Ureter (tissue), 1 donor: ENCODE data around the gene UBASH3A. TPM values are rescaled to one million over a fixed set of nuclear protein-coding genes. Genes with fewer than 3 reads are reported as not detected.

Experiments
- DNase-seq: peaks from one replicate; pipeline ENCODE4 v3.0.0-alpha.2; 2020; ENCODE audit warnings: low spot score
- total RNA-seq: library from RNA; stranded (reverse); gene quantifications from one replicate; pipeline ENCODE4 v1.2.4, GENCODE V29; 2023
- donor health status: DM: yes; HTN: yes; CAD: no.

Gene UBASH3A
- total RNA-seq, 1 donor from 2014 or later: 1.4 TPM

GRCh38 chr21:42490720-42491119, 87.0 kb downstream of the UBASH3A start:
- DNase-seq: no peak

DNA sequence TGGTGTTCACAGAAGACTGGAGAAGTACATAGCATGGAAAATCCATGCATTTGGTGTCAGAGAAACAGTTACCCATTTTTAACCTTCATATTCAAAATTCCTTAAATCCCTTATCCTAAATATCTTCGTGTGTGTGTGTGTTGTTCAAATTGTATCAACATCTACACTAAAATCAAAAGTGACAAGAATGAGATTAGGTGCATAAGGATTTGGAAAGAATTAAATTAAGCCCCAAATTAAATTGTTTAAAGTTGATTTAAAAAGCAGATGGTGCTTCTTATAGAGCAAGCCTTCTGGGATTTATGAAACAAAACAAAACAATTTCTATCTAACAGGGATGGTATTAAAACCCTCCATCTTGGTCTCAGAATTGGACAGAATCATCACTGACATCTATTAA, 87.6 kb downstream of the UBASH3A start:
- DNase-seq: no peak

GRCh38 chr21:42492201-42492600, 88.5 kb downstream of the UBASH3A start:
- DNase-seq: no peak

- DNase-seq: no peak
These were observed 89.7 kb downstream of the UBASH3A start for GRCh38 chr21:42493109-42494060.

DNA sequence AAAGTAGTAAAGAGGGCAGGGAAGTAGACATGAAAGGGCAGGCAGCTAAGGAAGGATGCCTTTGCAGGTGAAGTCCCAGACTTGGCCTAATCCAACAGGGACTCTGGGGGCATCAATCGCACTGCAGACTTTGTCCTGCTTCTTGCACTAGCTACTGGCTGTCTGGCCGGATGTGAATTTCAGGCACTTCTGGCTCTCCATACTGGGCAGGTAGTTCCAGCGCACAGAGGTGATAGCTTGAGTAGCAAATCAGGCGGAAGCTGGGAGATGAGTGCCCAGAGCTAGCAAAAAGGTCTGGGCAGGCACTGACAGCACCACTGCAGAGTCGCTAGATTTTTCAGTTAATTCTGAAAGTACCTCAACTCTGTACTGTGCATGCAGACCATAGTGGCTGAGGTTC, 91.3 kb downstream of the UBASH3A start:
- no peak for DNase-seq

DNA sequence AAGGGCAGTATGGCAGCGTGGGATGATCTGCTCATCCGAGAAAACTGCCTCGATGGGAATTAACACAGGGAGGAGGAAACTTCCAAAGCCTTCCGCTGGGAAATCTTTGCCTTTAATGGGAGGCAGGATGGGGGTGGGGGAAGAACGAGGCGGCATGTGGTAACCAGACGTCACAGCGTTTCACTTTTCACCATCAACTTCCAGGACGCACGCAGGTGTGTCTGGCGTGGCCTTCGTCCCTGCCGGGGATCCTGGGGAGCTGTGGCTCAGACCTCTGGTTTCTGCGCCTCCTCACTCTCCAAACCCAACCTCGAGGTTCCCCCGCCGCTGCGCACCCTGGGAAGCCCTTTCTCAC, 92.0 kb downstream of the UBASH3A start:
- DNase-seq: no peak

- DNase-seq: peak; percentile 100
These were observed 92.6 kb downstream of the UBASH3A start, which contains the start of gene RSPH1 for GRCh38 chr21:42496120-42496838. Gene RSPH1, minus strand, starts transcription at chr21:42496224. Its CDS starts 38 bp downstream, at chr21:42496186.

- no peak for DNase-seq
These were observed 93.1 kb downstream of the UBASH3A start for GRCh38 chr21:42496839-42497202.

Other genes starting within 250 kb of the UBASH3A start
- gene ABCG1, start 184.8 kb upstream of the UBASH3A start, total RNA-seq: 20.1 TPM
- 3.0 TPM for gene TFF3, start 88.5 kb upstream of the UBASH3A start, total RNA-seq
- not detected for gene TFF2, start 52.9 kb upstream of the UBASH3A start, total RNA-seq
- gene TFF1, start 37.4 kb upstream of the UBASH3A start, total RNA-seq: 2.6 TPM
- gene TMPRSS3, start 7.8 kb upstream of the UBASH3A start, total RNA-seq: 1.7 TPM
- 7.8 TPM for gene RSPH1, start 92.3 kb downstream of the UBASH3A start, total RNA-seq
- gene SLC37A1, start 110.0 kb downstream of the UBASH3A start, total RNA-seq: 48.0 TPM
- gene PDE9A, start 249.7 kb downstream of the UBASH3A start, total RNA-seq: 26.1 TPM